Duodenal mucosa (tissue), 2 donors: ENCODE data around the gene LIMCH1.
"Not testable (repeated sequence)": the region's sequence is repeated elsewhere in the genome, so short reads cannot be mapped to it uniquely, and the experiment has no call there.

Experiments
- H3K27ac ChIP-seq: one replicate; pipeline ENCODE4 v1.7.0; 2013; ENCODE audit warnings: low read depth, low read length
- H3K27me3 ChIP-seq, 2 donors: one replicate each; pipeline ENCODE4 v1.7.0; 2013; ENCODE audit warnings: low read length in 2 of 2, control low read depth in 1 of 2; ENCODE audit not compliant: insufficient read depth in 2 of 2, control insufficient read depth in 1 of 2
- H3K36me3 ChIP-seq, 2 donors: one replicate each; pipeline ENCODE4 v1.7.0; 2013; ENCODE audit warnings: low read length in 2 of 2, control low read depth in 1 of 2; ENCODE audit not compliant: insufficient read depth in 2 of 2, control insufficient read depth in 1 of 2
- H3K4me1 ChIP-seq, 2 donors: one replicate each; pipeline ENCODE4 v1.7.0; 2013; ENCODE audit warnings: low read length in 2 of 2, control low read depth in 1 of 2; ENCODE audit not compliant: insufficient read depth in 2 of 2, control insufficient read depth in 1 of 2
- H3K4me3 ChIP-seq, 2 donors: one replicate each; pipeline ENCODE4 v1.7.0; 2013; ENCODE audit warnings: low read length in 2 of 2, low read depth in 1 of 2
- H3K9ac ChIP-seq, 2 donors: one replicate each; pipeline ENCODE4 v1.7.0; 2013; ENCODE audit warnings: low read length in 2 of 2, low read depth in 1 of 2
- H3K9me3 ChIP-seq, 2 donors: one replicate each; pipeline ENCODE4 v1.7.0; 2013; ENCODE audit warnings: low read length in 2 of 2, control low read depth in 1 of 2; ENCODE audit not compliant: control insufficient read depth in 1 of 2

Gene LIMCH1

GRCh38 chr4:41632481-41633073 is 94.6 kb downstream of the LIMCH1 start:
- no peaks in the 10 kb centered on the region for H3K27me3 ChIP-seq
- H3K9me3 ChIP-seq, result no peaks in the 10 kb centered on the region
- H3K9ac ChIP-seq, result no peak overlapping the region
- H3K4me3 ChIP-seq, result no peak overlapping the region
- no peak overlapping the region for H3K27ac ChIP-seq
- no peaks in the 10 kb centered on the region for H3K4me1 ChIP-seq
- H3K36me3 ChIP-seq, result no peaks in the 10 kb centered on the region

GRCh38 chr4:41633321-41633720 is 95.4 kb downstream of the LIMCH1 start:
- Histone ChIP-seq H3K9me3 (no peaks in the 10 kb centered on the region), H3K4me3 (no peak overlapping the region), H3K4me1 (no peaks in the 10 kb centered on the region), H3K36me3 (no peaks in the 10 kb centered on the region), H3K27me3 (no peaks in the 10 kb centered on the region), H3K9ac (no peak overlapping the region), H3K27ac (no peak overlapping the region)

DNA sequence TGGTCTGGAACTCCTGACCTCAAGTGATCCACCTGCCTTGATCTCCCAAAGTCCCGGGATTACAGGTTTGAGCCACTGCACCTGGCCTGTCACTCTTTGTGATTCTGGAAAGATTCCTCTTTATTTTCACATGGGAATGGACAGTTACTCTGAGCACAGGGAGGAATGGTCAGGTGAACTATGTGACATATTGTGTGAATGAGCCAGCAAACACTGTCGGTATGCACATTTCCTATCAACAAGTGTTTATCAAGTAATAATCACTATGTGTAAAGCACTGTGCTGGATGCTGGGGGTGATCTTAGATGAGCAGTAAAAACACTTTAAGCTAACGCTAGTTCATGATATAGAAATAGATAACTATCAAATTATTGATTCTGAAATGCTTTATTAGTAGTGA is 97.5 kb downstream of the LIMCH1 start:
- H3K9me3 ChIP-seq, result no peaks in the 10 kb centered on the region
- H3K36me3 ChIP-seq, result no peaks in the 10 kb centered on the region

GRCh38 chr4:41638203-41638602 is 100.2 kb downstream of the LIMCH1 start:
- H3K27ac ChIP-seq, result no peak overlapping the region
- no peak overlapping the region for H3K4me3 ChIP-seq
- H3K4me1 ChIP-seq, result no peaks in the 10 kb centered on the region
- H3K9me3 ChIP-seq, result no peaks in the 10 kb centered on the region
- H3K9ac ChIP-seq, result no peak overlapping the region
- no peaks in the 10 kb centered on the region for H3K36me3 ChIP-seq
- no peaks in the 10 kb centered on the region for H3K27me3 ChIP-seq

More for the DNA sequence above, 97.5 kb downstream of the LIMCH1 start:
- no peak overlapping the region for H3K4me3 ChIP-seq
- H3K4me1 ChIP-seq, result no peaks in the 10 kb centered on the region
- no peaks in the 10 kb centered on the region for H3K27me3 ChIP-seq
- no peak overlapping the region for H3K27ac ChIP-seq
- H3K9ac ChIP-seq, result no peak overlapping the region

DNA sequence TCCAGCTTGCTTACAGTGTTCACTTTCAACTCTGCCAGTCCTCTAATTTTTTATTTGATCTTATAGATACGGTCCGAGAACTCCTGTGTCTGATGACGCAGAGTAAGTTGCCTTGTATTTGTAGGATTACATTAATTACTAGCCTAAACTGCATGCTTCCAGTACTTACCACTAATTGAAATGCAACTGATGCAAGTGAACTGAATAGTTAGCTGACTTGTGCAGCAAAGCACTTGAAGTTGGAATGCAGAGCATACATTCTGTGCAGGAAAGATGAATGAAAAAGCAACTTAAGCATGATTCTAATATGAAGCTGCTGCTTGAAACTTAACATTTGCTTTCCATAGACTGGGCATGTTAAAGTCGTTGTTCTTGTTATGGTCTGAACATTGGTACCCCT is 100.9 kb downstream of the LIMCH1 start:
- H3K36me3 ChIP-seq, result no peaks in the 10 kb centered on the region
- H3K4me1 ChIP-seq, result no peaks in the 10 kb centered on the region
- H3K9me3 ChIP-seq, result no peaks in the 10 kb centered on the region
- H3K27ac ChIP-seq, result no peak overlapping the region
- no peak overlapping the region for H3K9ac ChIP-seq
- H3K27me3 ChIP-seq, result no peaks in the 10 kb centered on the region
- no peak overlapping the region for H3K4me3 ChIP-seq

DNA sequence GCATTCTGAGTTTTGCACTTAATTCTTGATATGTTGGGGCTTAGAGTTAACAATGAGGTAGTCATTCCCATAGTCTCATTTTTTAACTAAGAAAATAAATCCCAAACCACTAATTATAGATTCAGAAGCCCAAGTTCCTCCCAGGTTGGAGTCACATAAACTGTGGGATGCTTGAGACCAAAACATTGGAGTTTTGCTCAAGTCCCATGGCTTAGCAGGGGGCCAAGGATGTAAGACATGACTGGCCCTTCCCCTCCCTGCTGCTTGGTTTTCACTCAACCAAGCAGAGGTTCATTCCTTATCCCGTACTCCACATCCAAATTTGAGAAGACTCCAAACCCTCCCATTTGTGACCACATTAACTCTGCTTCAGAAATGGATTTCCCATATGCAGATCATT is 101.3 kb downstream of the LIMCH1 start:
- no peaks in the 10 kb centered on the region for H3K36me3 ChIP-seq
- no peak overlapping the region for H3K27ac ChIP-seq
- H3K27me3 ChIP-seq, result peaks cover 0 to 3% of the 10 kb centered on the region in 2 donors
- H3K9ac ChIP-seq, result no peak overlapping the region
- H3K4me1 ChIP-seq, result peaks cover 0 to 1% of the 10 kb centered on the region in 2 donors
- H3K4me3 ChIP-seq, result no peak overlapping the region
- H3K9me3 ChIP-seq, result no peaks in the 10 kb centered on the region

DNA sequence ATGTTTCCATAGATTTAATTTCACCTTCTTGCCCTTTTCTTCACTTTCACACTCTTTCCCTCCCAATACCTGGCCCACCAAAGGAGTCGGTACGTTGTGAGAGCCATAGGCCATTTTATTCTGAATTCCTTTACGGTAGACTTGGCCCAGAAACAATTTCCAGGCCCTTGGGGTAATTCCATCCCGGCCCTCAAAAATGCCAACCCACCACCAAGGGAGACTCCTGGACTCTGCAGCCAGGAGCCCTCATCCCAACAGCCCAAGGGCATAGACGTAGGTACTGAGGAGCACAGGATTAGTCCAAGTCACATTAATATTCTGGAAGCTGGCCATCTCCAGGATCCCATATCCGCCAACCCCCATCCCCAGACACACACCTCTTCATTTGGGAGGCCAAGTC is 102.9 kb downstream of the LIMCH1 start:
- H3K4me1 ChIP-seq, result peaks cover 0 to 5% of the 10 kb centered on the region in 2 donors
- H3K27me3 ChIP-seq, result peaks cover 7 to 9% of the 10 kb centered on the region in 2 donors
- H3K4me3 ChIP-seq, result no peak overlapping the region
- no peak overlapping the region for H3K9ac ChIP-seq
- no peaks in the 10 kb centered on the region for H3K9me3 ChIP-seq
- no peak overlapping the region for H3K27ac ChIP-seq
- no peaks in the 10 kb centered on the region for H3K36me3 ChIP-seq

- H3K36me3 ChIP-seq, H3K27me3 ChIP-seq, H3K9me3 ChIP-seq, H3K27ac ChIP-seq, H3K9ac ChIP-seq, H3K4me1 ChIP-seq, H3K4me3 ChIP-seq: not testable (repeated sequence)
Observed at GRCh38 chr4:41642746-41643145, 104.8 kb downstream of the LIMCH1 start.

DNA sequence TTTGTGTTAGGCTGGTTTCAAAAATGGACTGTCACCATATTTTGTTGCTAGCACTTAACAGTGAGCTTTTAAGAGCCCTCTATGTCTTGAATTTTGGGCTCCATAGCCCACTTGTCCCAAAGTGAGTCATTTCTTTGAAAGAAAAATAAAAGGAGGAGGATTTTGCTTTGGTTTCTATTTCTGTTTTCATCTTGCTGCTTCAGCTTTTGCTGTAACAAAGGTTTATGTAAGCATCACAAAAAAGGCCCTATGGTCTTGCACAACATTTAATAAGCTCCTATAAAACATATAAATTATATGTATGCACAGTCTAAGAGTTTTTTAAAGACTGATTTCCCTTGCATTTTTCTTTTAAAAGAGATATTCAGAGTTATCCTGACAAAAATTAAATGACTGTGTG is 105.4 kb downstream of the LIMCH1 start:
- Histone ChIP-seq H3K4me3 (no peak overlapping the region), H3K27ac (no peak overlapping the region), H3K36me3 (no peaks in the 10 kb centered on the region), H3K4me1 (peaks cover 0 to 5% of the 10 kb centered on the region in 2 donors), H3K9ac (no peak overlapping the region), H3K27me3 (peaks cover 7 to 9% of the 10 kb centered on the region in 2 donors), H3K9me3 (no peaks in the 10 kb centered on the region)

GRCh38 chr4:41644288-41644914 is 106.4 kb downstream of the LIMCH1 start:
- Histone ChIP-seq H3K27ac (no peak overlapping the region), H3K36me3 (no peaks in the 10 kb centered on the region), H3K4me1 (peaks cover 0 to 5% of the 10 kb centered on the region in 2 donors), H3K27me3 (peaks cover 7 to 9% of the 10 kb centered on the region in 2 donors), H3K9me3 (no peaks in the 10 kb centered on the region), H3K9ac (no peak overlapping the region), H3K4me3 (no peak overlapping the region)
